Measurements from ENCODE around the gene GPR108. TPM values are rescaled to one million over a fixed set of nuclear protein-coding genes. Genes with fewer than 3 reads are reported as not detected.

The GPR108 gene
- total RNA-seq, 4 donors from 2014 or later: 57.1 to 80.0 (median 66.9) TPM

DNA sequence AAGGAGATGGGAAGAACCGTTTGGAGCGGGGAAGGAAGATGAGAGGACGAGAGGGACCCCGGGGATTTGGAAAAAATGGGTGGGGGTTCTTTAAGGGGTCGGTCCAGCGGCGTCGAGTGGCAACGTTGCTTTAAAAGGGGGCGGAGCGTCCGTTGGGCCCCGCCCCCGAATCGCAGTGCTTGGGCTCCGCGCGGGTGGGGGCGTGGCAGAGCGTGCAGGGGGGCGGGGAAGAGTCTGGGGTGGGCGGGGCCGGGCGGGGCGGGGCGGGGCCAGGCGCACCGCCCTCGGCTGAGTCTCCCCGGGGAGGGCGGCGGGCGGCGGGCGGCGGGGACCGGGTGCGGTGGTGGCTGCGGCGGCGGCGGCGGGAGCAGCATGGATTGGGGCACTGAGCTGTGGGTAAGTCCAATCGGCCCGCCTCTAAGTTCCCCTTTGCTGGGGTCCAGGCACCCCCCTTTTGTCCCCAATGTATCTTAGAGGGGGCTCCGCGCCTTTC, 2.1 kb upstream of the GPR108 start, which contains the start of gene TRIP10:
TRIP10 (plus strand) TSS at position 291 of the 493 bp plus-strand sequence; CDS start at position 373, 82 bp downstream.
- H3K4me3 ChIP-seq (ENCODE audit: low read depth, poor library complexity, severe bottlenecking): peak within 1 kb of the TSS; percentile 83
- intact Hi-C loops (cut with DNase I; ENCODE audit: low total_unique reads): no loop called here
- DNase-seq (ENCODE audit: low spot score in 2 of 2): peak; percentile 80 to 97
- TF ChIP-seq POLR2A (IDR thresholded peaks at IDR 0.05): no peak
- TF ChIP-seq, protein P1, sequence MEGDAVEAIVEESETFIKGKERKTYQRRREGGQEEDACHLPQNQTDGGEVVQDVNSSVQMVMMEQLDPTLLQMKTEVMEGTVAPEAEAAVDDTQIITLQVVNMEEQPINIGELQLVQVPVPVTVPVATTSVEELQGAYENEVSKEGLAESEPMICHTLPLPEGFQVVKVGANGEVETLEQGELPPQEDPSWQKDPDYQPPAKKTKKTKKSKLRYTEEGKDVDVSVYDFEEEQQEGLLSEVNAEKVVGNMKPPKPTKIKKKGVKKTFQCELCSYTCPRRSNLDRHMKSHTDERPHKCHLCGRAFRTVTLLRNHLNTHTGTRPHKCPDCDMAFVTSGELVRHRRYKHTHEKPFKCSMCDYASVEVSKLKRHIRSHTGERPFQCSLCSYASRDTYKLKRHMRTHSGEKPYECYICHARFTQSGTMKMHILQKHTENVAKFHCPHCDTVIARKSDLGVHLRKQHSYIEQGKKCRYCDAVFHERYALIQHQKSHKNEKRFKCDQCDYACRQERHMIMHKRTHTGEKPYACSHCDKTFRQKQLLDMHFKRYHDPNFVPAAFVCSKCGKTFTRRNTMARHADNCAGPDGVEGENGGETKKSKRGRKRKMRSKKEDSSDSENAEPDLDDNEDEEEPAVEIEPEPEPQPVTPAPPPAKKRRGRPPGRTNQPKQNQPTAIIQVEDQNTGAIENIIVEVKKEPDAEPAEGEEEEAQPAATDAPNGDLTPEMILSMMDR (IDR thresholded peaks at IDR 0.05): no peak
- 0 to 1% methylated on average over 26 to 44 of the region's 47 CpGs for WGBS, 2 donors

DNA sequence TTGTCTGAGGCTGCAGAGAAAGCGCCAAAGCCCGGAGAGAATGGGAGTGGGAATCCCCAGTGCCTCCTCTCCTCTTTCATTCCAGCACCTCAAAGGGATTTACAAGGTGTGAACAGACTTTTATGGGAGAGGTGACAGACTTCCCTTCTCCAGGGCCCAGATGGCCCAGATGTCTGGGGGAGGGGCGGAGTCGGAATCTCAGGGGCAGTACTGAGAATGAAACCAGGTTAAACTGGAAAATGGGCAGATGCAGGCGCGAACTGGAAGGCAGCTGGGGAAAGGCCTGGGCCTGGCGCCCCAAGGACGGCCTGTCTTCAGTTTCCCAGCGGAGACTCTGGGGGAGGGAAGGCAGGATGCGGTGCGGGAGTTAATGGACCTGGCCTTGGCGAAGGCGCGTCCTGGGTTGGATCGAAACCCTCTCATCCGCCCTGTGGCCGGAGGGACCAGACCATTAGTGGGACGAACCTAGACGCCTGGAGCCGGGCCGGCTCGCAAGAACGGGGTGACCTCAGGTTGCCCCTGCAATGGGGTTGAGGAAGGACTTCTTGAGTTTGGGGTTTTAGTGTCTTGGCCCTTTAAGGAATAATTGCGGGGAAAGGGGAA, 1.5 kb upstream of the GPR108 start:
- TF ChIP-seq, protein P1 (IDR thresholded peaks at IDR 0.05): no peak
- no peak for TF ChIP-seq POLR2A (IDR thresholded peaks at IDR 0.05)
- 5 to 9% methylated on average over 18 to 24 of the region's 24 CpGs for WGBS, 2 donors
- no peak overlapping the region for H3K4me3 ChIP-seq (ENCODE audit: low read depth, poor library complexity, severe bottlenecking)
- intact Hi-C loops (cut with DNase I; ENCODE audit: low total_unique reads): no loop called here
- DNase-seq (ENCODE audit: low spot score in 2 of 2): peak; percentile 51 to 93

DNA sequence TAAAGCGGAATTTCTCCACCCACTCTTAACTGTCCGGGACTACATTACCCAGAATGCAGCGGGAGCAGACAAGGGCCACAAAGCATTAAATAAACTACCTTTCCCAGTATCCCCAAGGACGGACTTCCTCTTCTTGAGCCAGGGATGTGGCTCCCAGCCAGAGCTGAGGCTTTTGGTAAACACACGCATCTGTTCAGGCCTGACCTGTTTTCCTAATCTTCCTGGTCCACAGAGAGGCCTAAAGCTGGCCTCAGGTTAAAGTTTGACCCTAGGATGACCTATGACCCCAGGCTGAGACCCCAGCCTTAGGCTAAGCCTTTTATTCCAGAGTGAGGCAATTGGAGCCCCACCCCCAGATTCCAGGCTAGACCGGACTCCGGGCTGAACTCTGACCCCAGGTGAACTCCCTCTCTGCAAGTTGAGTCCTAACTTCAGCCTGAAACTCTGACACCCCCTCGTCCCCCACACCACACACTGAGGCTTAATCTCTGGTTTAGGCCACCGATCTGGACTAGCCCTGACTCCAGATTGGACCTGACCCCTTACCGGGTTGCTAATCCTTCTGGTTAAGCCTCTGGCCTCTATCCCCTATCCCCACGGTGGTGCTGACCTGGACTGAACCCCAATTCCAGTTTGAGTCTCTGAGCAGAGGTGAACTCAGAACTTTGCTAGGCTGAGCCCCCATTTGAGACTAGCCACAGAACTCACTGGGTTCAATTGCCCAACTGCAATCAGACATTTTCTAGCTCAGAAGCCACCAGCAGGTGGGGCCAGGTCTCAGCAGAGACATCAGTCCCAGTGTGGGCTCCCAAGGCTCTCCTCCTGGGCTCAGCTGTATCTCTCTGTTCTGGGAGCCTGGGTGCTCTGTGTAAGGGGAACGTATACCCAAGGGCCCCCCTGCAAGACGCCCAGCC, 750 bp upstream of the GPR108 start:
- DNase-seq (ENCODE audit: low spot score in 2 of 2): peak; percentile 83 to 98
- TF ChIP-seq, protein P1 (IDR thresholded peaks at IDR 0.05): peak in 1 of 3 donors; percentile 58
- no peak for TF ChIP-seq POLR2A (IDR thresholded peaks at IDR 0.05)
- H3K4me3 ChIP-seq (ENCODE audit: low read depth, poor library complexity, severe bottlenecking): no peak overlapping the region
- intact Hi-C loops (cut with DNase I; ENCODE audit: low total_unique reads): no loop called here
- 9 to 16% methylated on average over 13 of the region's 13 CpGs for WGBS, 2 donors

DNA sequence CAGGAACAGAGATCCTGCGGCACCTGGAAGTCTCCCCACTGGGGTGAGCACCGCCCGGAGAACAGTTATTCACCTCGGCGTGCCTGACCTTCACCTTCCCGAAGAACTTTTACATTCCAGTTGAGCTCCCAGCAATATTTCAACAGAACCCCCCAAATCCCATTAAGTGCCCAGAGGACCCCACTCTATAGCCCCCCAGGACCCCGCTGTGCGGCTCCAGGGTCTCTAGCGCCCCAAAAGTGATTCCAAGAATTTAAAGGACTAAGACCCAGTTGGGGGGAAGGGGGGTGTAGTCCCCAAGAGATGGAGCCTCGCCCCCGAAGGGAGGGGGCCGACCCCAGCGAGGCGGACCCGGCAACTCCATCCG, 480 bp downstream of the GPR108 start:
- peak overlapping the region; percentile 79 for H3K4me3 ChIP-seq (ENCODE audit: low read depth, poor library complexity, severe bottlenecking)
- no peak for DNase-seq (ENCODE audit: low spot score in 2 of 2)
- WGBS, 2 donors: 0 to 2% methylated on average over 11 to 12 of the region's 16 CpGs
- intact Hi-C loops (cut with DNase I; ENCODE audit: low total_unique reads): no loop called here
- TF ChIP-seq POLR2A (IDR thresholded peaks at IDR 0.05): no peak
- TF ChIP-seq, protein P1 (IDR thresholded peaks at IDR 0.05): no peak

DNA sequence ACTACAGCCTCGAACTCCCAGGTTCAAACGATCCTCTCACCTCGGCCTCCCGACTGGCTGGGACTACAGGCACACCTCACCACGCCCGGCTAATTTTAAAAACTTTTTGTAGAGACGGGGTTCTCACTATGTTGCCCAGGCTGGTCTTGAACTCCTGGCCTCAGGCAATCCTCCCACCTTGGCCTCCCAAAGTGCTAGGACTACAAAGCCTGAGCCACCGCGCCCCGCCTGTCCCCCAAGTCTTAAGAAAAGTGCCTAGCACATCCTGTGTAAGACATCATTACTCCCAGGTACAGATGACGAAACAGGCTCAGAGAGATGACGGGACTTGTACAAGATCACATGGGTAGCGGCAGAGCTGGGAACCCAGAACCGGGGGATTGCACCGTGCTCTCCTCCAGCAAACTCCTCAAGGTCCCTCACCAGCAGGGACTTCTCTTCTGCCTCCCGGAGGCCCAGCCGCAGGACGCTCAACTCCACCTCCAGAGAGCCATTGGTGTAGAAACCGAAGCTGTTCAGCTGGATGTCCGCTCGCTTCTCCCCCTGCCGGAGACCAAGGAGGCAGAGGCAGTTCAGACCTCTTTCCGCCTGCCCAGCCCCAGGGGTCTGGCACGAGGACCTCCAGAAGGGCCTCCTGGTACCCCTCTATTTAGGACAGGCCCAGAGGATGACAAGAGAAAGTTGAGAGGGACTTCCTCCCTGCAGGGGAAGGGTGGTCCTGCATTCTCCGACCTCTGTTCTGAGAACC, 1.0 kb downstream of the GPR108 start:
- no peak for TF ChIP-seq POLR2A (IDR thresholded peaks at IDR 0.05)
- TF ChIP-seq, protein P1 (IDR thresholded peaks at IDR 0.05): peak in 1 of 3 donors; percentile 30
- peak overlapping the region; percentile 79 for H3K4me3 ChIP-seq (ENCODE audit: low read depth, poor library complexity, severe bottlenecking)
- intact Hi-C loops (cut with DNase I; ENCODE audit: low total_unique reads): no loop called here

More for the DNA sequence above, 1.0 kb downstream of the GPR108 start:
- 22 to 23% methylated on average over 23 to 24 of the region's 25 CpGs for WGBS, 2 donors
- peak; percentile 77 to 94 for DNase-seq (ENCODE audit: low spot score in 2 of 2)
